Calu3 (cell line): ENCODE measurements around the gene NOC2L. TPM values are rescaled to one million over a fixed set of nuclear protein-coding genes. Genes with fewer than 3 reads are reported as not detected.
A peak's percentile ranks its signal among the peaks of the same experiment; 100 is the strongest.

Source experiments
- BruUV-seq: library from RNA; stranded (reverse); fragments of 400-500 nt; replicated peaks from 2 replicates; lab custom pipeline; 2021; lab: Mats Ljungman, UMichigan
- CTCF ChIA-PET: fragments of 300-600 bp; sonication (Branson Sonifier 250); formaldehyde crosslinking; loops from one replicate; lab custom pipeline; 2022; ENCODE audit warnings: antibody characterized with exemption; lab: Charles Lee
- DNase-seq: peaks from one replicate; pipeline ENCODE4 v3.0.0; 2022
- H3K27ac Mint-ChIP-seq: one replicate; pipeline ENCODE4 v1.8.0; 2022; ENCODE audit warnings: mixed read lengths; ENCODE audit not compliant: unreplicated experiment
- H3K27me3 Mint-ChIP-seq: one replicate; pipeline ENCODE4 v1.8.0; 2022; ENCODE audit warnings: mixed read lengths; ENCODE audit not compliant: unreplicated experiment
- H3K36me3 Mint-ChIP-seq: one replicate; pipeline ENCODE4 v1.8.0; 2022; ENCODE audit warnings: mild to moderate bottlenecking, moderate library complexity, mixed read lengths; ENCODE audit not compliant: insufficient read depth, unreplicated experiment
- H3K4me1 Mint-ChIP-seq: one replicate; pipeline ENCODE4 v1.8.0; 2022; ENCODE audit warnings: mild to moderate bottlenecking, low read depth, mixed read lengths; ENCODE audit not compliant: unreplicated experiment
- H3K4me3 Mint-ChIP-seq: one replicate; pipeline ENCODE4 v1.8.0; 2022; ENCODE audit warnings: mild to moderate bottlenecking, low read depth, moderate library complexity, mixed read lengths; ENCODE audit not compliant: unreplicated experiment
- H3K9me3 Mint-ChIP-seq: one replicate; pipeline ENCODE4 v1.8.0; 2022; ENCODE audit warnings: low read depth, mixed read lengths; ENCODE audit not compliant: unreplicated experiment
- CTCF ChIP-seq: fragments of 200-600 bp; IDR thresholded peaks from one replicate; pipeline ENCODE4 v1.8.0; 2022; ENCODE audit warnings: antibody characterized with exemption; ENCODE audit not compliant: unreplicated experiment
- intact Hi-C: fragments of 100-400 bp; cut with micrococcal nuclease; formaldehyde crosslinking; loops from one replicate; pipeline ENCODE4 v1.10.0; 2022; ENCODE audit not compliant: unreplicated experiment
- total RNA-seq: library from RNA; stranded (reverse); gene quantifications from 2 replicates; pipeline ENCODE4 v1.2.3, GENCODE V29; 2022

NOC2L gene
- total RNA-seq, 1 experiment from 2014 or later: 98.6 TPM

GRCh38 chr1:916173-917075 is 42.6 kb downstream of the NOC2L start:
- Mint-ChIP-seq H3K4me3 (no peak overlapping the region), H3K9me3 (no peaks in the 10 kb centered on the region), H3K27me3 (peaks cover 95% of the 10 kb centered on the region), H3K27ac (no peak overlapping the region), H3K4me1 (peaks cover 26% of the 10 kb centered on the region), H3K36me3 (no peaks in the 10 kb centered on the region)
- DNase-seq: peak; percentile 0
- no peak for TF ChIP-seq CTCF
- CTCF ChIA-PET: interaction anchor here (0.6 to 2.0 kb wide), 2 partner anchors 17 to 220 kb away, joined by 3 to 5 read pairs; no protein-coding TSS in a partner anchor
- no TSS peak for BruUV-seq
- intact Hi-C loops: no loop called here

GRCh38 chr1:915295-916172 is 43.5 kb downstream of the NOC2L start:
- H3K27ac Mint-ChIP-seq: no peak overlapping the region
- CTCF ChIA-PET: interaction anchor here (2.0 kb wide), 1 partner anchor 18 kb away, joined by 5 read pairs; no protein-coding TSS in a partner anchor
- no TSS peak for BruUV-seq
- H3K9me3 Mint-ChIP-seq: no peaks in the 10 kb centered on the region
- DNase-seq: peak; percentile 0
- TF ChIP-seq CTCF: no peak
- H3K36me3 Mint-ChIP-seq: peaks cover 5% of the 10 kb centered on the region
- peaks cover 95% of the 10 kb centered on the region for H3K27me3 Mint-ChIP-seq
- peaks cover 24% of the 10 kb centered on the region for H3K4me1 Mint-ChIP-seq
- H3K4me3 Mint-ChIP-seq: no peak overlapping the region
- intact Hi-C loops: no loop called here

DNA sequence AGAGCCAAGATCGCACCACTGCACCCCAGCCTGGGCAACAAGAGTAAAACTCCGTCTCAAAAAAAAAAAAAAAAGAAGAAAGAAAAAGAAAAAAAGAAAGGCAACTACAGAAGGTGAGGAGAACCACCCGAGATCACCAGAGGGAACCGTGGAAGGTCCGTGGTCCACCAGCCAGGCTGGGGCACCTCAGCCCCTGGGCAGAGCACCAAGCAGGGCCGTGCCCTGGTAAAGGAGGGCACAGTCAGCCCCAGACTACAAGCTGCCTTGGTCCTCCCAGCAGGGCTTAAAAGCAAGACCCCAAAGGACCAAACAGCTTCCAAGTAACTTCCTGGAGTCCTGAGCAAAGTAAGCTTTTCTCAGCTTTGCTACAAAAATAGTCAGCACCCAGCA is 44.2 kb downstream of the NOC2L start:
- Mint-ChIP-seq H3K36me3 (peaks cover 5% of the 10 kb centered on the region), H3K9me3 (no peaks in the 10 kb centered on the region), H3K27ac (no peak overlapping the region), H3K4me1 (peaks cover 20% of the 10 kb centered on the region), H3K4me3 (no peak overlapping the region), H3K27me3 (peaks cover 92% of the 10 kb centered on the region)
- DNase-seq: no peak
- CTCF ChIA-PET: no interaction called here
- BruUV-seq: no TSS peak
- intact Hi-C loops: no loop called here
- TF ChIP-seq CTCF: no peak

DNA sequence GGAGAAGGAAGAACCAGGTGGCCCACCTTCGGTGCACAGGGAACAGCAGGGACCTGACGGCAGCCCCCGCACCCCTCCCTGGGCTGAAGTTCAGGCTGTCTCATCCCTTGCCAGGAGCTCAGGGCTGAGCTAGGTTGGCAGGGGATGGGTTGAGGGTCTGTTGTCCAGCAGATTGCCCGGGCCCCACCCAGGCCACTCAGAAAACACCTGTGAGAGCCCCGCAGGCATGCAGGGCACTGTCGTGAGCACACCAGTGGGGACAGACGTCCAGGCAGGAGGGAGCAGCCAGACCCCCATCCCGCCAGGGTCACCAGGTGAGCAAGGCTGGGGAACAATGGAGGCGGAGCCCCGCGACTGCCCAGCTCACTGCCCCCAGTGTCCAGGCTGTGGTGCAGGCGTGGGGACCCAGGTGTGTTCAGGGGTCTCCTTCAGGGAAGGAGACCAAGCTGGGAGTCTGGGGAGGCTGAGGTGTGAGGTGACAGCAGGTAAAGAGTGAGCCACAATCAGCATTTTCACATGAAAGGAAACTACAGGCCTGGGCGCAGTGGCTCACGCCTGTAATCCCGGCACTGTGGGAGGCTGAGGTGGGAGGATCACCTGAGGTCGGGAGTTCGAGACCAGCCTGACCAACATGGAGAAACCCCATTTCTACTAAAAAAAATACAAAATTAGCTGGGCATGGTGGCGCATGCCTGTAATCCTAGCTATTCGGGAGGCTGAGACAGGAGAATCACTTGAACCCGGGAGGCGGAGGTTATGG is 44.7 kb downstream of the NOC2L start:
- H3K4me3 Mint-ChIP-seq: no peak overlapping the region
- H3K27me3 Mint-ChIP-seq: peaks cover 87% of the 10 kb centered on the region
- intact Hi-C loops: no loop called here
- TF ChIP-seq CTCF: no peak
- no peaks in the 10 kb centered on the region for H3K9me3 Mint-ChIP-seq
- no TSS peak for BruUV-seq
- H3K4me1 Mint-ChIP-seq: peaks cover 20% of the 10 kb centered on the region
- peaks cover 5% of the 10 kb centered on the region for H3K36me3 Mint-ChIP-seq
- no peak overlapping the region for H3K27ac Mint-ChIP-seq
- DNase-seq: peak; percentile 0
- CTCF ChIA-PET: no interaction called here
